Activated naive CD8-positive, alpha-beta T cell treated with anti-CD3 and anti-CD28 coated beads for 36 hours (primary cell): ENCODE data around the gene ST8SIA4. TPM values are rescaled to one million over a fixed set of nuclear protein-coding genes. Genes with fewer than 3 reads are reported as not detected.

Experiments used
- DNase-seq: peaks from one replicate; pipeline ENCODE4 v3.0.0; 2021
- H3K27ac Mint-ChIP-seq: one replicate; pipeline ENCODE4 v1.8.0; 2022; ENCODE audit warnings: mild to moderate bottlenecking, moderate library complexity, mixed read lengths
- H3K27me3 Mint-ChIP-seq: one replicate; pipeline ENCODE4 v1.8.0; 2022; ENCODE audit warnings: mild to moderate bottlenecking, mixed read lengths
- H3K36me3 Mint-ChIP-seq: one replicate; pipeline ENCODE4 v1.8.0; 2021; ENCODE audit warnings: mild to moderate bottlenecking, mixed read lengths
- H3K4me1 Mint-ChIP-seq: one replicate; pipeline ENCODE4 v1.8.0; 2021; ENCODE audit warnings: mixed read lengths
- H3K4me3 Mint-ChIP-seq: one replicate; pipeline ENCODE4 v1.8.0; 2022; ENCODE audit warnings: mild to moderate bottlenecking, moderate library complexity, mixed read lengths
- H3K9me3 Mint-ChIP-seq: one replicate; pipeline ENCODE4 v1.8.0; 2022; ENCODE audit warnings: mixed read lengths
- total RNA-seq, 2 experiments: library from RNA; stranded (reverse); gene quantifications; one replicate each; pipeline ENCODE4 v1.2.3, GENCODE V29; 2021

ST8SIA4 gene
- total RNA-seq, 2 experiments from 2014 or later = 14.6 to 17.3 TPM

DNA sequence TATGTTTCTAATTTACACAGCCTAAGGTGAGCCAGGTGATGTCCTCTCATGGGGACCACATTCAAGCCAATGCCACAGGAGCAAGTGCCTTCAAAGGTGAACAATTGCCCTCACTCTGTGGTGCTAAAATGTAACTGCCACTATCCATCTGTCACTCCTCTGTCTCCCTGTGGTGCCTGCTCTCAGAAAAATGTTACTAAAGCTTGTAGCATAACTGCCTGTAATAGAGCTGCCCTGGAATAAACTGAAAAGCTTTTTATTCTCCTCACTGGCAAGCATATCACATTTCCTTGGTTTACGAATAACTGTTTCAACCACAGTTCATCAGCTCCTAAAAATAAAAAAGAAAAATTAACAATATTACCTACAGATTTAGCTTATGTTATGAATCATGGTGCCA lies 142.4 kb downstream of the ST8SIA4 start:
- no peak for DNase-seq
- Mint-ChIP-seq H3K9me3 (no peaks in the 10 kb centered on the region), H3K4me3 (no peak overlapping the region), H3K36me3 (no peaks in the 10 kb centered on the region), H3K4me1 (no peaks in the 10 kb centered on the region), H3K27me3 (no peaks in the 10 kb centered on the region), H3K27ac (no peak overlapping the region)

DNA sequence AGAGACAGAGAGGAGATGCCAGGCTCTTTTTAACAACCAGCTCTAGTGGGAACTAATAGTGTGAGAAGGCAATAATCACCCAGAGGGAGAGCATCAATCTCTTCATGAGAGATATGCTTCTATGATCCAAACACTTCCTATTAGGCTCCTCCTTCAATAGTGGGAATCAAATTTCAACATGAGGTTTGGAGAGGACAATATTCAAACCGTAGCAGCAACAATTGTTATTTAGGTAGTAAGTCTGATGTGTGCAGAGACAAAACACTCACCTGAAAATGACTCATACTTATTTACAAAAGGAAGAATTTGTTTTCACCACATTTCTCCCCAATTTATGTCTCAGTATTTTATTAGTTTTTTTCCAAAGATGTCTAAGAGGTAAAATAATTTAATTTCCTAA lies 144.3 kb downstream of the ST8SIA4 start:
- no peaks in the 10 kb centered on the region for H3K27me3 Mint-ChIP-seq
- H3K4me1 Mint-ChIP-seq = no peaks in the 10 kb centered on the region
- no peak overlapping the region for H3K4me3 Mint-ChIP-seq

DNA sequence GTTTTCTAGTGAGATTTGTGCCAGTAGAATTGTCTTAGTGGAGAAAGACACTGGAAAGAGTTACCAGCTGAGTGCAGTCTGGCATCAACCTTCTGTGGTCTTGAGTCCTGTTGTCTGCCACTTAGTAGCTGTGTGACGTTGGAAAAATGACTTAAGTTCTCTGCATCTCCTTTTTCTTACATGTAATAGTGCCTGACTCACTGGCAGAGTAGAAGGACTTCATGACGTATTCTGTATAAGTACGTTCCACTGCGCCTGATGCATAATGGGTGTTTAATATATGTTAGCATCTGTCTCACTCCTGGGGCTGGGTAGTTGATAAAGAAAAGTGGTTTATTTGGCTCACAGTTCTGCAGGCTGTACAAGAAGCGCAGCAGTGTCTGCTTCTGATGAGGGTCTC lies 144.8 kb downstream of the ST8SIA4 start:
- Mint-ChIP-seq H3K27ac (no peak overlapping the region), H3K9me3 (no peaks in the 10 kb centered on the region), H3K27me3 (no peaks in the 10 kb centered on the region), H3K36me3 (no peaks in the 10 kb centered on the region), H3K4me3 (no peak overlapping the region), H3K4me1 (no peaks in the 10 kb centered on the region)
- DNase-seq = no peak

More for the DNA sequence above, 144.3 kb downstream of the ST8SIA4 start:
- no peak overlapping the region for H3K27ac Mint-ChIP-seq
- no peaks in the 10 kb centered on the region for H3K9me3 Mint-ChIP-seq
- no peaks in the 10 kb centered on the region for H3K36me3 Mint-ChIP-seq
- no peak for DNase-seq

DNA sequence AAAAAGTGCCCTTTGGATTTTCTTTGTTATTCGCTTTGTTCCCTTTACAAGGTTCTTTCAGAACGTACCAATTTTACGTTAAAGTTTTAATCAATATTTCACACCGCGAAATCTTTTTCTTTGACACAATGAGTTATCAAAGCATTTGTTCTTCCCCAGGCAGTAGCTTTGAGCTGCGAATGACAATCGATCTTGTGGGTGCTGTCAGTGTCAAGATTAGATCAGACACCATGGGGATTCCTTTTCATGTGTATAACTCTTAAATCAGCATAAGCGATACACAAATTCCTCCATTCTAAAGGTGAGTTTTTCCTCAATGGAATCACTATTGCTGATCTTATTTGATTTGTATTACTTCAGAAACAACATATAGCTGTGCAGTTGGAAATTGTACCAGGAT lies 145.5 kb downstream of the ST8SIA4 start:
- Mint-ChIP-seq H3K4me3 (no peak overlapping the region), H3K4me1 (no peaks in the 10 kb centered on the region)
- no peak for DNase-seq

More for the DNA sequence above, 145.5 kb downstream of the ST8SIA4 start:
- Mint-ChIP-seq H3K27ac (no peak overlapping the region), H3K27me3 (no peaks in the 10 kb centered on the region), H3K36me3 (no peaks in the 10 kb centered on the region), H3K9me3 (no peaks in the 10 kb centered on the region)
